Measurements from ENCODE around the gene QPCTL. TPM values are rescaled to one million over a fixed set of nuclear protein-coding genes. Genes with fewer than 3 reads are reported as not detected.

The QPCTL gene
- total and polyA plus RNA-seq, 2 of the 13 experiments (the other 11 are each of a cell fraction or from before 2014, with no cell fraction given) = 16.0 to 19.1 TPM

- TF ChIP-seq ZNF891 (CRISPR knock-in tag; IDR thresholded peaks at IDR 0.05) (peak; percentile 37; the same call in 1 of the 2 replicates), LBX2 (CRISPR knock-in tag; IDR thresholded peaks at IDR 0.05; ENCODE audit: borderline replicate concordance) (peak; percentile 41; the same call in 1 of the 2 replicates), HOXA3 (CRISPR knock-in tag; IDR thresholded peaks at IDR 0.05) (peak; percentile 11; the same call in 1 of the 2 replicates), SNRNP70 (IDR thresholded peaks at IDR 0.05; ENCODE audit: low read depth, low read length) (no peak), ZNF20 (CRISPR knock-in tag; IDR thresholded peaks at IDR 0.05) (no peak), RXRA (CRISPR knock-in tag; IDR thresholded peaks at IDR 0.05) (peak; percentile 40; the same call in 1 of the 2 replicates), SYNCRIP (IDR thresholded peaks at IDR 0.05; ENCODE audit: insufficient read depth, low read depth, low read length) (no peak), BCL3 (CRISPR knock-in tag; IDR thresholded peaks at IDR 0.05) (no peak), SALL2 (CRISPR knock-in tag; IDR thresholded peaks at IDR 0.05) (no peak), PHF20 (CRISPR knock-in tag; IDR thresholded peaks at IDR 0.05) (peak; percentile 5; the same call in 1 of the 2 replicates), SRSF4 (IDR thresholded peaks at IDR 0.05; ENCODE audit: low read depth, low read length, poor library complexity, severe bottlenecking) (no peak), ZNF776 (CRISPR knock-in tag; IDR thresholded peaks at IDR 0.05) (no peak)
- TF ChIP-seq, protein P1, sequence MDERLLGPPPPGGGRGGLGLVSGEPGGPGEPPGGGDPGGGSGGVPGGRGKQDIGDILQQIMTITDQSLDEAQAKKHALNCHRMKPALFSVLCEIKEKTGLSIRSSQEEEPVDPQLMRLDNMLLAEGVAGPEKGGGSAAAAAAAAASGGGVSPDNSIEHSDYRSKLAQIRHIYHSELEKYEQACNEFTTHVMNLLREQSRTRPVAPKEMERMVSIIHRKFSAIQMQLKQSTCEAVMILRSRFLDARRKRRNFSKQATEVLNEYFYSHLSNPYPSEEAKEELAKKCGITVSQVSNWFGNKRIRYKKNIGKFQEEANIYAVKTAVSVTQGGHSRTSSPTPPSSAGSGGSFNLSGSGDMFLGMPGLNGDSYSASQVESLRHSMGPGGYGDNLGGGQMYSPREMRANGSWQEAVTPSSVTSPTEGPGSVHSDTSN (CRISPR knock-in tag; IDR thresholded peaks at IDR 0.05) = no peak; the same call in 1 of the 2 replicates
- TF ChIP-seq, protein P2, sequence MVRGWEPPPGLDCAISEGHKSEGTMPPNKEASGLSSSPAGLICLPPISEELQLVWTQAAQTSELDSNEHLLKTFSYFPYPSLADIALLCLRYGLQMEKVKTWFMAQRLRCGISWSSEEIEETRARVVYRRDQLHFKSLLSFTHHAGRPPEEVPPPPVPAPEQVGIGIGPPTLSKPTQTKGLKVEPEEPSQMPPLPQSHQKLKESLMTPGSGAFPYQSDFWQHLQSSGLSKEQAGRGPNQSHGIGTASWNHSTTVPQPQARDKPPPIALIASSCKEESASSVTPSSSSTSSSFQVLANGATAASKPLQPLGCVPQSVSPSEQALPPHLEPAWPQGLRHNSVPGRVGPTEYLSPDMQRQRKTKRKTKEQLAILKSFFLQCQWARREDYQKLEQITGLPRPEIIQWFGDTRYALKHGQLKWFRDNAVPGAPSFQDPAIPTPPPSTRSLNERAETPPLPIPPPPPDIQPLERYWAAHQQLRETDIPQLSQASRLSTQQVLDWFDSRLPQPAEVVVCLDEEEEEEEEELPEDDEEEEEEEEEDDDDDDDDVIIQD (CRISPR knock-in tag; IDR thresholded peaks at IDR 0.05; ENCODE audit: low read depth) = peak; percentile 63; the same call in 1 of the 2 replicates
- TF ChIP-seq, protein P3, sequence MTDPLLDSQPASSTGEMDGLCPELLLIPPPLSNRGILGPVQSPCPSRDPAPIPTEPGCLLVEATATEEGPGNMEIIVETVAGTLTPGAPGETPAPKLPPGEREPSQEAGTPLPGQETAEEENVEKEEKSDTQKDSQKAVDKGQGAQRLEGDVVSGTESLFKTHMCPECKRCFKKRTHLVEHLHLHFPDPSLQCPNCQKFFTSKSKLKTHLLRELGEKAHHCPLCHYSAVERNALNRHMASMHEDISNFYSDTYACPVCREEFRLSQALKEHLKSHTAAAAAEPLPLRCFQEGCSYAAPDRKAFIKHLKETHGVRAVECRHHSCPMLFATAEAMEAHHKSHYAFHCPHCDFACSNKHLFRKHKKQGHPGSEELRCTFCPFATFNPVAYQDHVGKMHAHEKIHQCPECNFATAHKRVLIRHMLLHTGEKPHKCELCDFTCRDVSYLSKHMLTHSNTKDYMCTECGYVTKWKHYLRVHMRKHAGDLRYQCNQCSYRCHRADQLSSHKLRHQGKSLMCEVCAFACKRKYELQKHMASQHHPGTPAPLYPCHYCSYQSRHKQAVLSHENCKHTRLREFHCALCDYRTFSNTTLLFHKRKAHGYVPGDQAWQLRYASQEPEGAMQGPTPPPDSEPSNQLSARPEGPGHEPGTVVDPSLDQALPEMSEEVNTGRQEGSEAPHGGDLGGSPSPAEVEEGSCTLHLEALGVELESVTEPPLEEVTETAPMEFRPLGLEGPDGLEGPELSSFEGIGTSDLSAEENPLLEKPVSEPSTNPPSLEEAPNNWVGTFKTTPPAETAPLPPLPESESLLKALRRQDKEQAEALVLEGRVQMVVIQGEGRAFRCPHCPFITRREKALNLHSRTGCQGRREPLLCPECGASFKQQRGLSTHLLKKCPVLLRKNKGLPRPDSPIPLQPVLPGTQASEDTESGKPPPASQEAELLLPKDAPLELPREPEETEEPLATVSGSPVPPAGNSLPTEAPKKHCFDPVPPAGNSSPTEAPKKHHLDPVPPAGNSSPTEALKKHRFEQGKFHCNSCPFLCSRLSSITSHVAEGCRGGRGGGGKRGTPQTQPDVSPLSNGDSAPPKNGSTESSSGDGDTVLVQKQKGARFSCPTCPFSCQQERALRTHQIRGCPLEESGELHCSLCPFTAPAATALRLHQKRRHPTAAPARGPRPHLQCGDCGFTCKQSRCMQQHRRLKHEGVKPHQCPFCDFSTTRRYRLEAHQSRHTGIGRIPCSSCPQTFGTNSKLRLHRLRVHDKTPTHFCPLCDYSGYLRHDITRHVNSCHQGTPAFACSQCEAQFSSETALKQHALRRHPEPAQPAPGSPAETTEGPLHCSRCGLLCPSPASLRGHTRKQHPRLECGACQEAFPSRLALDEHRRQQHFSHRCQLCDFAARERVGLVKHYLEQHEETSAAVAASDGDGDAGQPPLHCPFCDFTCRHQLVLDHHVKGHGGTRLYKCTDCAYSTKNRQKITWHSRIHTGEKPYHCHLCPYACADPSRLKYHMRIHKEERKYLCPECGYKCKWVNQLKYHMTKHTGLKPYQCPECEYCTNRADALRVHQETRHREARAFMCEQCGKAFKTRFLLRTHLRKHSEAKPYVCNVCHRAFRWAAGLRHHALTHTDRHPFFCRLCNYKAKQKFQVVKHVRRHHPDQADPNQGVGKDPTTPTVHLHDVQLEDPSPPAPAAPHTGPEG (CRISPR knock-in tag; IDR thresholded peaks at IDR 0.05) = 0 out of 2 replicates have a peak, but pooled peaks have one; percentile 25
Observed at GRCh38 chr19:45692187-45693105, at the start of gene QPCTL (continued).
